Measurements from ENCODE around the gene DMBX1.

The DMBX1 gene

DNA sequence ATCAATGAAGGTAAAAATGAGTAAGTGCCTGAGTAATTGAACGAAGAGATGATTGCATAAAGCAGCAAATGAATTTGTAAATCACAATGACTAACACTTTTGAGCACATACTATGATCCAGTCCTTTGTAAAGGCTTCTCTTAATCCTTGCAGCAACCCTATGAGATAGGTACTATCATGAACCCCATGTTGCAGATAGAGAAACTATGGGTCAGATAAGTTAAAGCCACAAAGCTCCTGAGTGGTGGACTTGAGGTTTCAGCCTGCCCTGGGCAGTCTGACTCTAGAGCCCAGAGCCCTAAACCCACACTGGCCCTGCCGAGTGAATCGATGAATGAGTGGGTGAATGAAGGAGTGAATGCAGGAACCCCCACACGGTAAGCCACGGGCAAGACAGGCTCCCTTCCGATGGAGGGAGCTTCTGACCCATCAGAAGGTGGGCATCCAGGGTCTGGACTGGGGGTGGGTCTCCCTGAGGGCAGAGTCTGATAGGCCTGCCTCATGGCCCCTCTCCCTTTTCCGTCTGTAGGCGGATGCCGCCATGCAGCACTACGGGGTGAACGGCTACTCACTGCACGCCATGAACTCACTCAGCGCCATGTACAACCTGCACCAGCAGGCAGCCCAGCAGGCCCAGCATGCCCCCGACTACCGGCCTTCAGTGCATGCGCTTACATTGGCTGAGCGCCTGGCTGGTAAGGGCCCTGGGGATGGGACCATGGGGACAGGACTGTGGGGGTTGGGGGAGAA, 17.0 kb downstream of the DMBX1 start:
- DNase-seq (ENCODE audit: low spot score) = no peak

DNA sequence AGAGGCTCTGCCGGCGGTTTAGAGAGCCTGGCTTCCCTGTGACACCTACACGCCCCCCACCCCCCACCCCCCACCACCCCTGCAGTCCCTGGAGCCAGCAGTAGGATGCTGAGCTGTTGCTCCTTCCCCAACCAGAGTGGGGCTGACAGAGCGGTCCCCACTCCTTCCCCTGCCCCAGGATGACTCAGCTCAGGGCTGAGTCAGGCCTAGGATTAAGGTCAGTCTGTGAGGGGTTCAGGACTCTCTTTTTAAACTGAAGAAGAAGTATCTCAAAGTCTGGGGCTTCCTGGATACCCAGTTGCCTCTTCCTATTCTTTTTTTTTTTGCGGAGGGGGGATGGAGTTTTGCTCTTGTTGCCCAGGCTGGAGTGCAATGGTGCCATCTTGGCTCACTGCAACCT, 19.1 kb downstream of the DMBX1 start:
- no peak for DNase-seq (ENCODE audit: low spot score)

GRCh38 chr1:46510341-46510997, 20.8 kb downstream of the DMBX1 start:
- DNase-seq (ENCODE audit: low spot score) = no peak

GRCh38 chr1:46510998-46511365, 21.3 kb downstream of the DMBX1 start:
- no peak for DNase-seq (ENCODE audit: low spot score)

- no peak for DNase-seq (ENCODE audit: low spot score)
Observed at GRCh38 chr1:46512135-46512791, 22.6 kb downstream of the DMBX1 start.

DNA sequence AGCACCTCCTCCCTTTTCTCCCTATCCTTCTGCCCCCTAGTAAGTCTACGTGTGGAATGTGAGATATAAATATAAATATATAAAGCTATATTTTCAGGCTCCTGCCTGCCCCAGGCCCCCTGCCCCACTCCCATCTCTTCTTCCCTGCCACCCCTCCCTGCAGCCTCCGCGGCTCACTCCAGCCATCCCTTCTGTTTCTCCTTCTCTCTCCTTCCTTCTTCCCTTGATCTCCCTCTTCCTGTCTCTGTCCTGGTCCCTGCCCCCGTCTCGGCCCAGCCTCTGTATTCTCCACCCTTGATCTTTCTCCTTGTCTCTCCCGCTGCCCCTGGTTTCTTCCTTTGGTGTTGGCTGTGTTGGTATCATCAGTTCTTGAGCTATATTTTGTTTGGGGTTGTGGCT, 23.2 kb downstream of the DMBX1 start:
- DNase-seq (ENCODE audit: low spot score) = no peak

DNA sequence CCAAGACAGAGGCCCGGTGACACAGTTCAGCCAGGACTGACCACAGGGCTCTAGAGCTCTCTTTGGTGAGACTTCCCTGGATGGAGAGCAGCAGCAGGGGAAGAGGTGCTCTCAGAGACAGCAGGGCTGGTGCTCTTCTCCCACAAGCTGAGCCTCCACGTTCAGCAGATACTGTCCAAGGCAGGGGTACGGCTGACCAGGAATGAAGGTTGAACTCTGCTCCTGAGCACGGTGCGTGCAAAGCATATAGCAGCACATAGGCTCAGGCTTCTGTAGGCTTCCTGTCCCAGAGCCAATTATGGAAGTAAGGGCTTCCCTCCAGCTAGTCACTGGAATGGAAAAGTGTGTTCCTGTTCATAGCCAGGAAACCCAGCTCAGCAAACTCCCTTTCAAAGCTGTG, 23.9 kb downstream of the DMBX1 start:
- no peak for DNase-seq (ENCODE audit: low spot score)

GRCh38 chr1:46515576-46515975, 25.9 kb downstream of the DMBX1 start:
- DNase-seq (ENCODE audit: low spot score) = no peak

DNA sequence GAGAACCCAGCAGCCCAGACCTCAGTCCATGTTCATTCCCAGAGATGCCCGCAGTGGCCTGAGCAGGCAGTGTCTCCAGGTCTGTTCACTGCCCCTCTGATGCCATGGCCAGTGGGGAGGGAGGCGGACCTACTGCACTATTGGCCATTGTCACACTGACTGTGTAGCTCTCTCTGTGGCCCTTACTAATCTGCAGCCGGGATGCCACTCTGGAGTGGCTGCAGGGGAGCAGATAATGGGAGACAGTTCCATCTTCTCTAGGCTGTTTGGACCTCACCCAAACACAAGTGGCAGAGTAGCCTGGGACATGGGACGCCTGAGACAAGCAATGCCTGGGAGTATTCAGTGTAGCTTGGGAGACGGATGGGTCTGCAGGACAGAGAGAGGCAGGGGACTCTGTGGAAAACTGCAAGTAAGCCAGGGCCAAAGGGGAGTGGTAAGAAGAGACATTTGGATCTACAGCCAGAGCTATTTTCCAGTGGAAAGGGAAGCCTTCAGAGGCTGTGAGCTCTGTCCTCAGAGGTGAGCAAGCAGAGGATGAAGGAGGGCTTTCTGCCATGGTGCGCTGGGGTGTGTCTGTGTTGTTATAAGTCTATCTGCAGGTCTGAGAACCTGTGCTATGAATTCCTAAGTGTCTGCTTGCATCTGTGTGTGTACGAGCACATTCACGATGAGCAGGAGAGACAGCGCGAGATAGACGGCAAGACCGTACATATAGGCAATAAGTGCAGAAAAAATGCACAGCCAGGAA, 26.7 kb downstream of the DMBX1 start:
- DNase-seq (ENCODE audit: low spot score) = no peak

DNA sequence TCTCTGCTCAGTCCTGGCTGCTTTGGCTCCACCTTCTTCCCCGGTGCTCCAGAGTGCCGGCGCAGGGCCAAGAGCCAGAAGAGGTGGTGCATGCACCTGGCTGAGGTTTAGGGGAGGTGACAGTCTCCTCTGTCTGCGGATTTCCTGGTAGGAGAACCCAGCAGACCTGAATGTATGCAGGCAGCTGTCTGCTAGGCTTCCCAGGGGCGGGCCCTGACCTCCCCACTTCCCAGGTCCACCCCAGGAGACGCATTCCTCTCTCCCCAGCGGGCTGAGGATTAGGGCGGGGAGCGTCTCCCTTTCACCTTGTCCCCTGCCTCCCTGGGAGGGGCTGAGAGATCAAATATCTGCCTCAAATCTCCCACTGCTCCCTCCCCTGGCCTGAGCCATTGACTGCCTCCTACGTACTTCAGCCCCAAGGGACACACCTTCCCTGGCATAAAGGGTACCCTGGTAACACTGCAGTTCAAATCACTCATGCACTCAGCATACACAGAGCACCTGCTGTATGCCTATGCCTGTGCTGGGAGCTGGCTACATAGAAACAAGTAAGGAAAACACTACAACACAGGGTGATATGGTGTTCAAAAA, 27.5 kb downstream of the DMBX1 start:
- no peak for DNase-seq (ENCODE audit: low spot score)

GRCh38 chr1:46517932-46518498, 28.4 kb downstream of the DMBX1 start:
- DNase-seq (ENCODE audit: low spot score) = no peak

DNA sequence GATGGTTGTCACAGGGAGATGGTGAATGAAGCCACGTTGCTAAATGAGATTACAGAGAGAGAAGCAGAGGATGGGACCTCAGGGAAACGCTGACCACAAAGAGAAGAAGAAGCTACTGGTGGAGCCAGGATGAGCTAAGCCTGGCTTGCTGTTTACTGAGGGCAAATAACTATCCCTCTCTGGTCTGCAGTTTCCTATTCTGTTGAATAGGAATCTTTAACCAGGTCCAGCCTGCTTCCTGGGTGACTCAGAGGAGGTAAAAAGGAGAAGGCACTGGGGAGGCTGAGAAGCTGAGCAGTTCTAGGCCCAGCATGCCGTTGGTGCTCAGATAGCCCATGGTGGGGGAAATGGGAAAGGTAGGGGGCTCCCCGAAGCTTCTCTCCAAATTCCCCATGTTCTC, 29.6 kb downstream of the DMBX1 start:
- no peak for DNase-seq (ENCODE audit: low spot score)

GRCh38 chr1:46520063-46520911, 30.7 kb downstream of the DMBX1 start:
- DNase-seq (ENCODE audit: low spot score) = no peak

DNA sequence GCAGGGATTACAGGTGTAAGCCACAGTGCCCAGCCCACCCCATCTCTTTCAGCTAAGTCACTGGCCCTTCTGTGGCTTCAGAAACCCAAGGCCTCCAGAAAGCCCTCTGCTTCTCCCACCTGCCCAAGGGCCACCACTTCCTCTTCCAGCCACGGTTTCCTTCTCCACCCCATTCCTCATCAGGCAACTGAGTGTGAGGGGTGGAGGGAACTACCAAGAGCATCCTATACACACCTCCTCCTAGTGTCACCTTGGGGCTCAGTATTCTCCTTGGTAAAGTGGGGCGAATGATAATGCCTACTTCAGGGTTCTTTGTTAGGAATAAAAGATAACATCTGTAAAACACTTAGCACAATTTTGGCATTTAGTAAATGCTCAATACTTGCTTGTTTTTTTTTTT, 31.8 kb downstream of the DMBX1 start:
- DNase-seq (ENCODE audit: low spot score) = no peak

DNA sequence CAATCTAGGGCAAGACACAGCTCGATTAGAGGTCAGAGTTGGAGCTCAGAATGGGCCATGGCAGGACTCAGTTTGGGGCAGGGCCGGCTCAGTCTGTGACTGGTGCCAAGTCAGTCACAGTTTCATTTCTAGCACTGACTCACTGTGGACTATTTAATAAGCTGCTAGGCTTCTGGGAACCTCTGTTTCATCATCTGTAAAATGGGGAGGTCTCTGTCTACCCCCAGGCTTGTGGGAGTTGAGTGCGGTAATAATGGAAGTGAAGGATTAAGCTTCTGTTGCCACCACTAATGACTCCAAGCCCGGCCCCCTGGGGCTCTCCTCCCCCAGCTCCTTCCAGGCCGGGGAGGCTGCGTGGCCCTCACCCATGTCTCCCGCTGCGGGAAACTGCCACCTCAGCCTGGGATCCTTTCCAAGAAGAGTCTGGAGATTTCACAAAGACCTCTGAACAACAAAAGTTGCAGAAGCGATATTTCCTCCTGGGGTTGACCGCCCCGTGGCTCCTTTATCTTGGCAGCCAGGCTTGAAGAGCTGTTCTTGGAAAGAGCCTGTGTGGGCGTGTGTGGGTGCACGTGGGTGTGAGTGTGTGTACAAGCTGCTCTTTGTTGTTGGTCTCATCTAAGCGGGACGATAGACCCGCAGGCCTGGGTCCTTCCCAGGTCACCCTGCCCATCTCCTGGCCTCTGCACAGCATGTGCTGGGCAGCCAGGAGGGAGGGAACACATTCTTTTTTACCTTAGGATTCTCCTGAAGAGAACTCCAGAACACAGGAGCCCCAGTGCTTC, 32.7 kb downstream of the DMBX1 start:
- no peak for DNase-seq (ENCODE audit: low spot score)

GRCh38 chr1:46522969-46523320, 33.3 kb downstream of the DMBX1 start:
- DNase-seq (ENCODE audit: low spot score) = no peak

- DNase-seq (ENCODE audit: low spot score) = no peak
Observed at GRCh38 chr1:46523496-46524353, 34.1 kb downstream of the DMBX1 start.

GRCh38 chr1:46524843-46525242, 35.2 kb downstream of the DMBX1 start:
- DNase-seq (ENCODE audit: low spot score) = no peak

DNA sequence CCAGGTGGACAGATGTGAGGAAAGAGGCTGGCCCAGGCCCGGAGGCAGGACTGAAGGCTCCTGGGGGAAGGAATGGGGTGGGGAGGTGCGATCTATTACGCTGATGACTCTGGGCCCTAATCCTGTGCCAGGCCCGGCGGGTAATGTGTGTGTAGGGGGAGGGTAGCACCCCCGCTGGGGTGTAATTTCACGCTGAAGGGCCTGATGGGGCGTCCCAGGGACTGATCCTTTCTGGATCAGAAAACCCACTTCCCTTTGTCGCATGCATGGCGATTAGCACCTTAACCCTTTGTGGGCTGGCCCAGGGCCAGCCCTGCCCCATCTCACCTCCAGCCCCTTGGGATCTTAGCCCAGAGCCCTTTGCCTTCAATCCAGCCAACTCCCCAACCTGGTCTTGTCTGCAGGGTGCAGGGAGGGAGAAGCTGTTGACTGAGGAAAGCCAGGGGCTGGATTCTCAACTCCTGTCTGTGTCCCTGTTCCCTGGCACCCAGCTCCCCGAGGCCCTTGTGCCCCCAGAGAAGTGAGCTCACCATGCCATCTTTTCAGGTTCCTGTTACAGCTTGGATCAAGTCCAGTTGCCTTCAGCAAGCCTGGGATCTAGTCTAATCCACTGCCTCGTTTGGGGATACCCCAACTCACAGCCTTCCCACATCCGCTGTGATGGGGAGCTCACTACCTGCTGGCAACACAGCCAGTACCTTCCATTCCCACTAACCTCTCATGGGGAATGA, 35.8 kb downstream of the DMBX1 start:
- no peak for DNase-seq (ENCODE audit: low spot score)

Data from left forelimb (tissue), 1 donor.